MCF 10A (cell line): Measurements from ENCODE around the gene NSUN6. TPM values are rescaled to one million over a fixed set of nuclear protein-coding genes. Genes with fewer than 3 reads are reported as not detected.

Source experiments
- BruUV-seq: library from RNA; stranded (reverse); fragments of 400-500 nt; replicated peaks from 2 replicates; lab custom pipeline; 2021; lab: Mats Ljungman, UMichigan
- CTCF ChIA-PET: fragments of 300-600 bp; sonication (Branson Sonifier 250); formaldehyde crosslinking; extraction: SDS; loops from one replicate; lab custom pipeline; 2021; ENCODE audit warnings: antibody characterized with exemption, inconsistent platforms; lab: Yijun Ruan, JAX
- POLR2A ChIA-PET: fragments of 300-600, 350-650 bp; sonication (Branson Sonifier 250); formaldehyde crosslinking; extraction: SDS; loops from one replicate; lab custom pipeline; 2020; ENCODE audit warnings: antibody characterized with exemption, inconsistent platforms; lab: Yijun Ruan, JAX
- DNase-seq: peaks from one replicate; pipeline ENCODE4 v3.0.0-alpha.2; 2018; ENCODE audit not compliant: unreplicated experiment
- H3K27ac Mint-ChIP-seq: one replicate; pipeline ENCODE4 v1.8.0; 2022; ENCODE audit warnings: mild to moderate bottlenecking, low read depth, mixed read lengths; ENCODE audit not compliant: unreplicated experiment
- H3K27me3 Mint-ChIP-seq: one replicate; pipeline ENCODE4 v1.8.0; 2022; ENCODE audit warnings: mixed read lengths; ENCODE audit not compliant: insufficient read depth, unreplicated experiment
- H3K36me3 Mint-ChIP-seq: one replicate; pipeline ENCODE4 v1.8.0; 2022; ENCODE audit warnings: mild to moderate bottlenecking, moderate library complexity, mixed read lengths; ENCODE audit not compliant: insufficient read depth, unreplicated experiment
- H3K4me1 Mint-ChIP-seq: one replicate; pipeline ENCODE4 v1.8.0; 2022; ENCODE audit warnings: mixed read lengths; ENCODE audit not compliant: insufficient read depth, unreplicated experiment
- H3K4me3 Mint-ChIP-seq: one replicate; pipeline ENCODE4 v1.8.0; 2022; ENCODE audit warnings: mild to moderate bottlenecking, moderate library complexity, mixed read lengths; ENCODE audit not compliant: unreplicated experiment
- H3K9me3 Mint-ChIP-seq: one replicate; pipeline ENCODE4 v1.8.0; 2022; ENCODE audit warnings: mixed read lengths; ENCODE audit not compliant: unreplicated experiment
- intact Hi-C: fragments of 100-400 bp; cut with micrococcal nuclease; formaldehyde crosslinking; loops from 2 replicates; pipeline ENCODE4 v1.14.1; 2022
- total RNA-seq: library from RNA; stranded (reverse); gene quantifications from 2 replicates; pipeline ENCODE4 v1.2.3, GENCODE V29; 2022
- TF ChIP-seq, protein P1 (sequence below): fragments of 200-600 bp; IDR thresholded peaks from one replicate; pipeline ENCODE4 v1.8.0; 2022; ENCODE audit warnings: antibody characterized with exemption, mild to moderate bottlenecking; ENCODE audit not compliant: unreplicated experiment

The NSUN6 gene
- total RNA-seq, 1 experiment from 2014 or later = 16.2 TPM

GRCh38 chr10:18500576-18500975, 150.8 kb downstream of the NSUN6 start:
- DNase-seq = no peak
- Mint-ChIP-seq H3K27ac (no peak overlapping the region), H3K4me1 (peaks cover 5% of the 10 kb centered on the region), H3K4me3 (no peak overlapping the region), H3K36me3 (peaks cover 20% of the 10 kb centered on the region), H3K27me3 (no peaks in the 10 kb centered on the region), H3K9me3 (no peaks in the 10 kb centered on the region)
- BruUV-seq = no TSS peak
- TF ChIP-seq, protein P1, sequence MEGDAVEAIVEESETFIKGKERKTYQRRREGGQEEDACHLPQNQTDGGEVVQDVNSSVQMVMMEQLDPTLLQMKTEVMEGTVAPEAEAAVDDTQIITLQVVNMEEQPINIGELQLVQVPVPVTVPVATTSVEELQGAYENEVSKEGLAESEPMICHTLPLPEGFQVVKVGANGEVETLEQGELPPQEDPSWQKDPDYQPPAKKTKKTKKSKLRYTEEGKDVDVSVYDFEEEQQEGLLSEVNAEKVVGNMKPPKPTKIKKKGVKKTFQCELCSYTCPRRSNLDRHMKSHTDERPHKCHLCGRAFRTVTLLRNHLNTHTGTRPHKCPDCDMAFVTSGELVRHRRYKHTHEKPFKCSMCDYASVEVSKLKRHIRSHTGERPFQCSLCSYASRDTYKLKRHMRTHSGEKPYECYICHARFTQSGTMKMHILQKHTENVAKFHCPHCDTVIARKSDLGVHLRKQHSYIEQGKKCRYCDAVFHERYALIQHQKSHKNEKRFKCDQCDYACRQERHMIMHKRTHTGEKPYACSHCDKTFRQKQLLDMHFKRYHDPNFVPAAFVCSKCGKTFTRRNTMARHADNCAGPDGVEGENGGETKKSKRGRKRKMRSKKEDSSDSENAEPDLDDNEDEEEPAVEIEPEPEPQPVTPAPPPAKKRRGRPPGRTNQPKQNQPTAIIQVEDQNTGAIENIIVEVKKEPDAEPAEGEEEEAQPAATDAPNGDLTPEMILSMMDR = no peak
- POLR2A ChIA-PET = no interaction called here
- intact Hi-C loops = no loop called here
- CTCF ChIA-PET = interaction anchor here (0.6 kb wide), 1 partner anchor 154 kb away, joined by 3 read pairs; no protein-coding TSS in a partner anchor

DNA sequence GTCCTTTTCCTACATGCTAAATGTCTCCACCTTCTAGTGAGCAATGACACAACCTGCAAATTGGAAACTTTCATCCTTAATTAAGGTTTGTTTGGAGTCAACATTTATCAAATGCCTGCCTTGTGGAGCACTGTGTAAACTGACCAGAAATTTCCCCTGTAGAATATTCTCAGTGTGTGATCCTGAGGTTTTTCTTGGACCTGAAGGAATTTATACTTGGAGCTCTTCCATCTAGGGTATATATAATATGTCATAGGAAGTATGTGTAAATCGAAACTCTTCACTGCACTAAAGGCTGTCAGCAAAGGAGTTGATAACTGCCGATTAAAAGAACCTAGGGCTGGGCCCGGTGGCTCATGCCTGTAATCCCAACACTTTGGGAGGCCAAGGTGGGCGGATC, 152.4 kb downstream of the NSUN6 start:
- peaks cover 5% of the 10 kb centered on the region for H3K4me1 Mint-ChIP-seq
- BruUV-seq = no TSS peak
- TF ChIP-seq, protein P1 = no peak
- CTCF ChIA-PET = interaction anchor here (0.6 kb wide), 1 partner anchor 1404 kb away, joined by 3 read pairs; no protein-coding TSS in a partner anchor
- no peak for DNase-seq
- intact Hi-C loops = no loop called here
- POLR2A ChIA-PET = no interaction called here
- H3K9me3 Mint-ChIP-seq = no peaks in the 10 kb centered on the region
- no peak overlapping the region for H3K27ac Mint-ChIP-seq
- no peaks in the 10 kb centered on the region for H3K27me3 Mint-ChIP-seq
- H3K36me3 Mint-ChIP-seq = peaks cover 11% of the 10 kb centered on the region
- no peak overlapping the region for H3K4me3 Mint-ChIP-seq

GRCh38 chr10:18497806-18498369, 153.5 kb downstream of the NSUN6 start:
- H3K36me3 Mint-ChIP-seq = peaks cover 15% of the 10 kb centered on the region
- no TSS peak for BruUV-seq
- H3K9me3 Mint-ChIP-seq = no peaks in the 10 kb centered on the region
- TF ChIP-seq, protein P1 = no peak
- CTCF ChIA-PET = no interaction called here
- H3K27ac Mint-ChIP-seq = no peak overlapping the region
- no peaks in the 10 kb centered on the region for H3K27me3 Mint-ChIP-seq
- intact Hi-C loops = no loop called here
- POLR2A ChIA-PET = no interaction called here
- DNase-seq = no peak
- no peak overlapping the region for H3K4me3 Mint-ChIP-seq
- peaks cover 5% of the 10 kb centered on the region for H3K4me1 Mint-ChIP-seq

Other genes starting within 250 kb of the NSUN6 start
- 22.0 and 23.1 TPM in 2 replicates for gene ARL5B, start 7.8 kb upstream of the NSUN6 start, total RNA-seq